Measurements from ENCODE around the gene SH3D19.
A peak's percentile ranks its signal among the peaks of the same experiment; 100 is the strongest.
"Not testable (repeated sequence)": the region's sequence is repeated elsewhere in the genome, so short reads cannot be mapped to it uniquely, and the experiment has no call there.

Gene SH3D19

DNA sequence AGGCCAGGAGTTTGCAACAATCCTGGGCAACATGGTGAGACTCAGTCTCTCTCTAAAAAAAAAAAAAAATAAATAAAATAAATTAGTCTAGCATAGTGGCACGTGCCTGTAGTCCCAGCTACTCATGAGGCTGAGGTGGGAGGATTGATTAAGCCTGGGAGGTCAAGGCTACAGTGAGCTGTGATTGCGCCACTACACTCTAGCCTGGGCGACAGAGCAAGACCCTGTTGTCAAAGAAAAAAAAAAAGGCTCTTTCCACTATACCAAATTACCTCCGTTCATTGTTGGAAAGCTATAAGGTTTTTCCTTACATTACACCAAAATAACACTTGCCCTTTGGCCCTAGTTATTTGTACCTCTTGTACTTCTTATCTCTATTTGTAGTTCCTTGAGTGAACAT, 58.3 kb downstream of the SH3D19 start:
- no peak for DNase-seq

DNA sequence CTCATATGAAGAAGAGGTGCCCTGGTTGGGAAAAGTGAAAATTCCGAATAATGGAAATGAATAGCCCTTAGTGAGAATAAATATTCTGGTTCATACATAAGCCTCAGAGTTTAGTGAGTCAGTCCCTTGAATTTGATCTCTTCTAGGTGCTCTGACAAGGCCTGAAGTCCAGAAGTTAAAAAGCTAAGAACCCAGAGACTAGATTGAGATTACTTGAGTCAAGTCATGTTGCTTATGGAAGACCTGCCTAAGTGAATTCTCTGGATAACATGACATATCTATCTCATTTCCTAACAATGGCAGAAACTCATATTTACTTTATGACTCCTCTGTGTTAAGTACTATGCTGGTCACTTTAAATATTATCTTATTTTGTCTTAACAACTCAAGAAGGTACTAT, 58.9 kb downstream of the SH3D19 start:
- peak; percentile 24 for DNase-seq

DNA sequence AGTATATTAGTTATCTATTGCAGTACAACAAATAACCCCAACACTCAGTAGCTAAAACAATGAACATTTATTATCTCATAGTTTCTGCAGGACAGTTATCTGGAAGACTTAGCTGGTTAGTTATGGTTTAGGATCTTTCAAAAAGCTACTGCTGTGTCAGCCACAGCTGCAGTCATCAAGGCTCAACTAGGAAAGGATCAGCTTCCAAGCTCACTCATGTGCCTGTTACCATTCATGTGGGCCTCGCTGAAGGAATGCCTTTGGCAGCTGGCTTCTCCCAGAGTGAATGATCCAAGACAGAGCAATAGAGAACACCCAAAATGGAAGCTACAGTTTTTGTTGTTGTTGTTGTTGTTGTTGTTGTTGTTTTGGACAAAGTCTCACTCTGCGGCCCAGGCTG, 62.0 kb downstream of the SH3D19 start:
- DNase-seq = no peak

DNA sequence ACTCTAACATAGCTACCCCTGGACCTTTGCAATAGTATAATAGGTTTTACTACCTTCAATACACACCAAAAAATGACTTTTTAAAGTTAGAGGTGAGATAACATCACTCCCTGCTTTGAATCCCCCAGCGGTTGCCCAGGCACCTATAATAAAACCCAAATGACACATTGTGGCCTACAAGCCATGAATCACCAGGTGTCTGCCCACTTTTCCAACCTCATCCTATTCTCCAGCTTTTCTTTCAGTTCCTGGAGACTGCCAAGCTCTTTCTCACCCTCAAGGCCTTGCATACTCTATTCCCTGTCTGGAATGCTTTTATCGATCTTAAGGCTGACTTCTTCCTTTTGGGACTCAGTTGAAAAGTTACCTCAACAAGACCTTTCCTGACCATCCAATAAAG, 64.9 kb downstream of the SH3D19 start:
- peak; percentile 21 for DNase-seq

DNA sequence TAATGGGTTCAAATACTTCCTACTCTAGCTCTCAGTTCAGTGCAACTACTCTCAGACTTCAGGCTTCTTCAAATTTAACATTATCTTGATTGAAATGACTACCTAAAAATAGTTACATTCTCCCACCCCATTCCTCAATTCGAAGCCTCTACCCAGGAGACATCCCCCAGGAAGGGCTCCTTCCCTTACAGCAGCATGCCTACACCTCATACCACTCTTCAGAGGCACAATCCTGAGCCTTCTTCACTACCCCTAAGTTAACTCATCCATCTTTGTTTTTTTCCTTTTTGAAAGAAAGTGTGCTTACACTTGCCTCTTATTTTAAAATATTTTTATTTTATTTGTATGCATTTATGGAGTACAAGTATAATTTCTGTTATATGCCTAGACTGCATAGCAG, 65.7 kb downstream of the SH3D19 start:
- DNase-seq = no peak

DNA sequence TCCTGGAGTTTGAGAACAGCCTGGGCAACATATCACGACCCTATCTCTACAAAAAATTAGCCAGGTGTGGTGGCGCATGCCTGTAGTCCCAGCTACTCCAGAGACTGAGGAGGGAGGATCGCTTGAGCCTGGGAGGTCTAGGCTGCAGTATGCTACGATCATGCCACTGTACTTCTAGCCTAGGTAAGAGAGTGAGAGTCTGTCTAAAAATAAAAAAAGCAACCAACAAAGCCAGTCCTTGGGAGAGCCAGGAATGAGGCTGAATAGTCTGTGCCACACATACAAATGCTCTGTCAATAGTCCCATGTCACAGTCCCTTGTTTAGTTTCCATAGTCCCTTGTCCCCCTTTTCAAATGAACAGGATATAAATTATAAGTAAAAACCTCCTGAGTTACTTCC, 67.7 kb downstream of the SH3D19 start:
- DNase-seq = no peak

DNA sequence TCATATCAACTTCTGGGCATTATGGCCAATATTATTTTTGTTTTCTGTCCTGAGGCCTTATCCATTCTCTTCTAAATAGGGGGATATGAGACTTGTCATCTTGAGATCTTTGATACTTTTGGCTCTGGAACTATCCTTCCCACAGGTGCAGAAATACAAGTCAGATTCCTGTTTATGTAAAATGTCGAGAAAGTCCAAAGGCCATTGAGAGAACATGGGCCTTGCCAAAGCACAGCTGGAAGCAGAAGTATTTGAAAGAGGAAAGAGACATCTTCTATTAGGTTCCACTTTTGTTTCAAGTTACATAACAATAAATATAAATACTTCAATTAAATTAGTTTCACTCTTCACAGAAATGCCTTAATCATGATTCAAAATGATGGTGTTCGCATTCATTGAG, 69.3 kb downstream of the SH3D19 start:
- no peak for DNase-seq

DNA sequence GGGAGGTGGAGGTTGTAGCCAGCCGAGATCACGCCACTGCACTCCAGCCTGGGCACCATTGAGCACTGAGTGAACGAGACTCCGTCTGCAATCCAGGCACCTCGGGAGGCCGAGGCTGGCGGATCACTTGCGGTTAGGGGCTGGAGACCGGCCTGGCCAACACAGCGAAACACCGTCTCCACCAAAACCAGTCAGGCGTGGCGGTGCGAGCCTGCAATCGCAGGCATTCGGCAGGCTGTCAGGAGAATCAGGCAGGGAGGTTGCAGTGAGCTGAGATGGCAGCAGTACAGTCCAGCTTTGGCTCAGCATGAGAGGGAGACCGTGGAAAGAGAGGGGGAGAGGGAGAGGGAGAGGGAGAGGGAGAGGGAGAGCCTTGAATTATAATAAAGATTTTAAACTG, 69.7 kb downstream of the SH3D19 start:
- not testable (repeated sequence) for DNase-seq

DNA sequence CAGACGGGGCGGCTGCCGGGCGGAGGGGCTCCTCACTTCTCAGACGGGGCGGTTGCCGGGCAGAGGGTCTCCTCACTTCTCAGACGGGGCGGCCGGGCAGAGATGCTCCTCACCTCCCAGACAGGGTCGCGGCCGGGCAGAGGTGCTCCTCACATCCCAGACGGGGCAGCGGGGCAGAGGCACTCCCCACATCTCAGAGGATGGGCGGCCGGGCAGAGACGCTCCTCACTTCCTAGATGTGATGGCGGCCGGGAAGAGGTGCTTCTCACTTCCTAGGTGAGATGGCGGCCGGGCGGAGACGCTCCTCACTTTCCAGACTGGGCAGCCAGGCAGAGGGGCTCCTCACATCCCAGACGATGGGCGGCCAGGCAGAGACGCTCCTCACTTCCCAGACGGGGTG, 70.2 kb downstream of the SH3D19 start:
- DNase-seq = not testable (repeated sequence)

DNA sequence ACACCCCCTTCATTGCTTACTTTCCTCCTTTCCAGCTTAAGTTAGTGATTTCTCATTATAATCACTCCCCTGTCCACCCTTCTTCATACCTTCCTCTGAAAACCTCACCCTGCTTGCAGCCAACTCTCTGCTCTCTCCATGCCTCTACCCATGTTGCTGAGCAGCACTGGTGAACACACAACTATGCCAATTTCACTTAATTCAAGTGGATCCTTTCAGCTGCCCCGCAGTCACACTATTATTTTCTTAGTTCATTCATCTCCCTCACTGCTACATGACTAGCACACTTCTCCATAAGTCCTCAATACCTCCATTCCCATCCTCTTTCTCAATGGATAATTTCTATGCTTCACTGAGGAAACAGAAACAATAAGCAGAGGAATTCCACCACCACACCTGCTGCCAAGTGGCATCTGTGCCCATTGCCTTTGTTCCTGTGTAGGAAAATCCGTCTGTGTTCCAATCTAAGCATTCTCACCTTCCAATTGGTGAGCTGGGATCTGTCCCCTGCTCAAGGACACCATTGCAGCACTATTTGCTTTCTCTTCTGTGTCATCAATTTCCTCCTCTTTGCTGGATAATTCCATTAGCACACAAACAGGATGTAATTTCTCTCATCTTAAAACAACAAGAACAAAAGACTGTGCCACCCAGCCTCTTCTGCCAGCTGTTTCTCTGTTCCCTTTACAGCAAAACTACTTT, 73.7 kb downstream of the SH3D19 start:
- no peak for DNase-seq

DNA sequence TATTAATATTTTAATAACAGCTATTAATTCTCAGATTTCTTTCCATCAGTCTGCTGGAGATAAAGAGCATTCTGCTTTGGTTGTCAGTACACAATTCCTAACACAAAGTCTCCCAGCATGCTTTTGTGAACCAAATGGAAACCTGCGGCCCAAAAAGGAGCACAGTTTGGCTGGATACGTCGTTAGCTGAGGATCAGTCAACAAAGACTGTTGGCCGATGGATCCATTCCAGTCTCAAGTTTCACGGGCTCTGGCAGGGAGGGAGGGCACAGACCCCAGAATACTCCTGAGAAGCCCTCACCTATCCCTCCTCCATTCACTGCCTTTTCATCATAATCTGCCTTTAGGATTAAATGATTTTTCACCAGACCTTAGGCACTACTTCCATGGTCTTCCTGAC, 74.7 kb downstream of the SH3D19 start:
- no peak for DNase-seq

DNA sequence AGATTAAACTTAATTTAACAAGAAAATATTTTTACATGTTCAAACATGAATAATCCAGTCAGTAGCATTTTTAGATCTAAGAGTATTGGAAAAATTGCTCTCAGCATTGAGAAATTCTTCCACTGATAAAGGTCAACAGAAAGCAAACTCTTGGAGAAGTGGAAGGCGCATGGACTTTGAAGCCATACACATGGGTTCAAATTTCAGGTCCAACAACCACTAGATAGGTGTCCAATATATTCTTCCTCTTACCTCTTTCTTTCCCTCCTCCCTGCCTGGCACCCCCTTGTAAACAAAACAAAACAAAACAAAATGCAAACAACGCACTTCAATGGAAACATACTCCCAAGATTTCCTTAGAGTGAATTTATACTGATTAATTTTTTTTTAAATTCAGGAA, 76.9 kb downstream of the SH3D19 start:
- DNase-seq = no peak

DNA sequence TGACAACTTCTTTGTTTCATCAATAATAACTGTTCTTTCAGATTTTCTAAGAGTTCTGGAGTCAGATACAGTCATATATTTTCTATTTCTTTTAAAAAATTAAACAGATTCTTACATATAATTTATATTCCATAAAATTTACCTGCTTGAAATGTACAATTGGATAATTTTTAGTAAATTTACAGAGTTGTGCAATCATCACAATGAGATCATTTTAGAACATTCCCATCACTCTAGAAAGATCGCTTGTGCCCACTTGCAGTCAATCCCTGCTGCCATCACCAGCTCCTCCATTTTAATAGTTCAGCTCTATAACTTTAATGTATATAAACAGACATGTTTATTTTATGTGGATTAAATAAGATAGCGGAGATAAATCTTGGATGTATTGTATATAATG, 78.0 kb downstream of the SH3D19 start:
- DNase-seq = no peak

DNA sequence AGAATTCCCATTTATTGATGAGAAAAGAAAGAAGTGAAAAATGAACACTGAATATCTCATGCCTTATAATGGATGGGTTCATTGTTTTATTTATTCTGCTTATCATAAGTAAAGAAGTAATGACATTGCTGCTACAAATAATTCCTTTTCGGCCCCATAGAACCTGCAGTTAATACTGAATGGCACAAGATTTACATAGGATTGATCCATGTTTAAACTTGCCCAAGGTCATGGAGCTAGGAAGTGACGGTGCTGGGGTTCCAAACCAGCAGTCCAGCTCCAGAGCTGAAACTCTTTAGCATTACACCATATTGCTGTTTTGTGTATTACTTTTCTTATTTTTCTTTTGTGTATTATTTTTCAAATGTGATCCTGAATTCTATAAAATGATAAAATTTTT, 78.7 kb downstream of the SH3D19 start:
- DNase-seq = no peak

DNA sequence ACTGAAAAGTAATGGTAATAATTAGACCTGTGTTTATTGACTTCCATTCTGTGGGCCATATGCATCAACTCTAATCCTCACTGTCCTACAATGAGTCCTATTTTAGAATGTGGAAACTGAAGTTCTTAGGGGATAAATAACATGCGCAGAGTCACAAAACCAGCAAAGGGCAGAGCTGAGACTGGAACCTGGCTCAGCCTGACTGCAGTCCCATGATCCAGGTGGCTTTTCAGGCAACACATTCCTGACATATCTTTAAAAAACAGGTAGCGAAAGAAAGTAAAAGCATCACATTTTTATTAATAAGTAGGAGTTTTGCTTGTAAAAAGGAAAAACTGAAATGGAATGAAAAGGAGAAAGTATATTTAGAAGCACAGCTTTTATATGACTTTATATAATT, 83.1 kb downstream of the SH3D19 start:
- DNase-seq = no peak

DNA sequence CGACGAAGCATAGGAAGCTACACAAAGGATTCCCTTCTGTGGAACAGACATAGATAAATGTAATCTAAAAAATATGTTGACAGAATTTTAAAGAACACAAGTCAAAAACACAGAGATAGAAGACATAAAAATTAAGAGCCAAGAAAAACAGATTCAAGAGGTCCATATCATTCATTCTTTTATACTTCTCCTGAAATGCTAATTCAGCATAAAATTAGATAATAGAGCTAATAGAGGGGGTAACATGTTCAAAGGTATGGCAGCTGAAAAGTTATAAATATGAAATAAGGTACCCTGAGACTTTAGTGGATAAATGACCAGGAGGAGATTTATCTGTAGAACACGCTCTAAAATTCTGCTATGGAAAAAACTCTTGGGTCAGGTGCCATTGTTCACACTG, 85.8 kb downstream of the SH3D19 start:
- DNase-seq = no peak

DNA sequence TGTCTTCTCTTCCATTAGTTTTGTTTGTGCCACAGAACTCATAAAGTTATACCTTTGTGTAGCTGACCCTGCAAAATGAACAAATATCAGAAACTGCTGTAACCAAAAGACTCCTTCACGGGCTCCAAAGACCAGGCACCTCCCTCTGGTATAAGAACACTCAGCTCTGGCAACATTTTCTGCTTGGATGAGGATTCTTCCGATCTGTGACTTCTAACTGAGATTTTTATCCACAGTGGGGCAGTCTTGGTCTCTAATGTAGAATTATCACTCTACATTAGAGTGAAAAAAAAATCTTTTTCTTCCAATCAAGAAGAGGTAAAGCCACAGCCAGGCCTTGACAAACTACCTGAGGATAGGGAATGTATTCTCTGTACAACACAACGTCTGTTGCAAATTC, 86.9 kb downstream of the SH3D19 start:
- no peak for DNase-seq

DNA sequence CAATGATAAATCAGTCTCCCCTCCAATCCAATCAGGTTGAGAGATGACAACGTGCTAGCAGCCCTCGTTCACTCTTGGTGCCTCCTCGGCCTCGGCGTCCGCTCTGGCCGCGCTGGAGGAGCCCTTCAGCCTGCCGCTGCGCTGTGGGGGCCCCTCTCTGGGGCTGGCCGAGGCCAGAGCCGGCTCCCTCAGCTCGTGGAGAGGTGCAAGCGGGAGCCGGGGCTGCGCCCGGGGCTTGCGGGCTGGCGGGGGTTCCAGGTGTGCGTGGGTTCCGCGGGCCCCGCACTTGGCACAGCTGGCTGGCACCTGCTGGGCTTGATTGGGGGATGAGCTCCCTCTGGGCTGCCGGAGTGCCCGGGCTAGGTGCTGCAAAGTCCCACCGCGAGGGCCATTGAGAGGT, 89.4 kb downstream of the SH3D19 start:
- DNase-seq = no peak

DNA sequence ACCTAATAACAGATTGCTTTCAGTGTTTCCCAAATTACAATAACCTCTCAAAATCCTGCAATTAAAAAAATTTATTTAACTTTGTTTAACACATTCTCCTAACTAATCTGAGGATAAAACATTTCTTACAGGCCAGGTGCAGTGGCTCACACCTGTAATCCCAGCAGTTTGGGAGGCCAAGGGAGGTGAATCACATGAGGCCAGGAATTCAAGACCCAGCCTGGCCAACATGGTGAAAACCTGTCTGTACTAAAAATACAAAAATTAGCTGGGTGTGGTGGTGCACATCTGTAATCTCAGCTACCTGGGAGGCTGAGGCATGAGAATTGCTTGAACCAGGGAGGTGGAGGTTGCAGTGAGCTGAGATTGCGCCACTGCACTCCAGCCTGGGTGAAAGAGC, 90.0 kb downstream of the SH3D19 start:
- DNase-seq = not testable (repeated sequence)

DNA sequence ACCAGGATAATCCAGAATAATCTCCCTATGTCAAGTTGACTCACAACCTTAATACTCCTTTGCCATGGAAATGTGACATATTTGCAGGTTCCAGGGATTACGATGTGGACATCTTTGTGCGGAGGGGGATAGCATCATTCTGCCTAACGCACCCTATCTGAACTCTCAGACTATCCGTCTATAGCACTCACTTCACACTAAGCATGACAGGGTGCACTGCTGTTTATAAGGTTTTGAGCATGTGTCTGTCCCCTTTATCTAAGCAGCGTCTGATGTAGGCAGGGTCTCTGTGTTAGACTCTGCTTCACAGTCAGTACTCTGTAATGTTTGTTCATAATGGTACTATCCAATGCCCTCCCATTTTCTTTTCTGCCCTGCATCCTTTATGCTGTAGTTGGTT, 91.8 kb downstream of the SH3D19 start:
- no peak for DNase-seq

DNA sequence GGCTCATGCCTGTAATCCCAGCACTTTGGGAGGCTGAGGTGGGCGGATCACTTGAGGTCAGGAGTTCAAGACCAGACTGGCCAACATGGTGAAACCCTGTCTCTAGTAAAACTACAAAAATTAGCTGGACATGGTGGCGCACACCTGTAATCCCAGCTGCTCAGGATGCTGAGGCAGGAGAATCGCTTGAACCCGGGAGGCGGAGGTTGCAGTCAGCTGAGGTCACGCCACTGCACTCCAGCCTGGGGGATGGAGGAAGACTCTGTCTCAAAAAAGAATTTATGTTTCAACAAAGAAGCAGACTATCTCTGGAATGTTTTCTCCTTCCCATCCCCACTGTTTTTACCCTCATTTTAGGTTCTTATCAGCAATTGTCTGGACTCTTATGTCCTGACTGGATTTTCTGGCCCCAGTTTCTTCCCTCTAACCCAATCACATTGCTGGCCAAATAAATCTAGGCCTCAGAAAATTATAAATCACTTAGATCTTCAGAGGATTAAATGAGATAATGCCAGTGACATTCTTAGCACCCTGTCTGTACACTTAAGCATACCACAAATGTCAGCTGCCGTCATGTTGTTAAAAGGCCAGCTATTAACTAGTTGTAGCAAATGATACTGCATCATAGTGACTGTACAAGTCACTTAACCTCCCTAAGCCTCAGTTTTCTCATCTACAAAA, 93.3 kb downstream of the SH3D19 start:
- peak; percentile 40 for DNase-seq

DNA sequence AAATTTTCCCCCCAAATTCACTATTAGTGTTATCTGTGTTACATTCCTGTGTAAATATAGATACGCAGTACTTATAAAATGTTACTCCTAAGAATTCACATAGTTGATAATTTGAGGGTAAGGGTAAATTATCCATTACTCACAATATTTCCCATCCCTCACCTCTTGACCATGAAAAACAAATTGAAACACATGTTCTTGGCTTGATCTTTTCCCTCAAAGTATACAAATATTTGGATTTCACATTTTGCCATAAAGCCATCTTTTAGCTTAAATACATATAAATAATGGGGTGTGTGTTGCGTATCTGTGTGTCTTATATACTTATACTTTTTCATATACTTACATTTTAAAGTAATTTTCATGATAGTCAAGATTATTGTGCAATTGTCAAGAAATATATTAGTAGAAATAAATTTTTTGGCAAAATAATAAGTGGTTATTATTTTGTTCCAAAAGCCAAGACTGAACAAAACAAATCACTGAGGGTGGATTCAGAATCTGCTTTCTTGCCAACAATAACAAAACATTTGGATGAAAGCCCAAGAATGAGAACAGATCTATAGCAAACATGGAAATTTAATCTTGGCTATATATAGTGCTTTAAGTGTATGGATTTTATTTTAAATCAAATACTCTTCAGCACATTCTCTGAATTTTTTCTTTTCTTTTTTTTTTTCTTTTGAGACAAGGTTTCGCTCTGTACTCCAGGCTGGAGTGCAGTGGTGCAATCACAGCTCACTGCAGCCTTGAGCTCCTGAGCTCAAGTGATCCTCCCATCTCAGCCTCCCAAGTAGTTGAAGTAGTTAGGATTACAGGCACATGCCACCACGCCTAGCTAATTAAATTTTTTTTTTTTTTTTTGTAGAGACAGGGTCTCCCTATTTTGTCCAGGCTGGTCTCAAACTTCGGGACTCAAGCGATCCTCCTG, 97.0 kb downstream of the SH3D19 start:
- peak; percentile 82 for DNase-seq

DNA sequence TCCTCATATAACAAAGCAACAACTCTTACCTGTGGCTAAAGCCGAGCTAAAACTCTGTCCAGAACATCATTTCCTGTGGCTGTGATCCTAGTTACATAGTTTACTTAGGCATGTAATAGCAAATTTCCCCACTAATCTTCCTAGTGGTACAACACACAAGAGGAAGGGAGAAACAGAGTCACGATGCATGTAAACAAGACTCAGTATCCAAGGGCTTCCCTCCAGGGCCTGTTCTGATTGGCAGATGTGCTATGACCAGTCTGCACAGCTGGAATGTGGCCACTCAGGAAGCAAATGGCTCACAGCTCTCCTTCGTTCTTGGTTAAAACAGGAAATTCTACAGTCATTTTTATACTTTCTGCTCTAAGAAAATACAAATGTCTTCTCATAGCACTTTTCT, 97.7 kb downstream of the SH3D19 start:
- peak; percentile 82 for DNase-seq

DNA sequence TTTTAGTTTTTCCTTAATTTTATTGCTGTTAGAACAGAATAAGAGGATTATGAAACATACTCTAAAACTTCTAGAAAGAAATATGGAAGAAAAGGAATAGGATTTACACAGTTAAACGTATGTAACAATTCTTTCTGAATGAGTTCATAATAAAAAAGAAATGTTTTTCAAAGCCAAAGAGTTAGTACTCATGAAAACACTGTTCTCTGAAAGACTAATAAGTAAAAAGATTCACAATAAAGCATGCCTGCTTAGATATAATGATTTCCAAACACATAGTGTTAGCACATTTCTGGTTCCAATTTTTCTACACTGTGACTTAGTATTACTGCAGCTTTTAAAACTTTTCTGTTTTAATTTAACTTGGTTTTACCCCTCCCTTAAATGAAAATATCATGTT, 98.2 kb downstream of the SH3D19 start:
- no peak for DNase-seq

All from fibroblast of skin of right biceps (primary cell).